NT2/D1 (cell line): ENCODE measurements around the gene FBLN7.
A peak's percentile ranks its signal among the peaks of the same experiment; 100 is the strongest.
"Not testable (repeated sequence)": the region's sequence is repeated elsewhere in the genome, so short reads cannot be mapped to it uniquely, and the experiment has no call there.

Experiments used
- DNase-seq: peaks from one replicate; pipeline ENCODE4 v3.0.0-alpha.2; 2011; ENCODE audit warnings: low read depth, low spot score
- H3K27me3 ChIP-seq: 2 replicates; pipeline ENCODE4 v1.6.0; 2011; ENCODE audit warnings: mild to moderate bottlenecking; ENCODE audit not compliant: insufficient read length, insufficient read depth
- H3K36me3 ChIP-seq: 2 replicates; pipeline ENCODE4 v1.6.1; 2011; ENCODE audit warnings: mild to moderate bottlenecking, low read length, mixed read lengths; ENCODE audit not compliant: insufficient read depth, insufficient read length
- H3K4me1 ChIP-seq: 2 replicates; pipeline ENCODE4 v1.5.1; 2011; ENCODE audit not compliant: insufficient read depth, insufficient read length
- H3K4me3 ChIP-seq: 2 replicates; pipeline ENCODE4 v1.5.1; 2011; ENCODE audit warnings: low read depth; ENCODE audit not compliant: insufficient read length
- H3K9ac ChIP-seq: 2 replicates; pipeline ENCODE4 v1.6.0; 2011; ENCODE audit warnings: low read depth; ENCODE audit not compliant: insufficient read length
- H3K9me3 ChIP-seq: 2 replicates; pipeline ENCODE4 v1.5.1; 2011; ENCODE audit warnings: mild to moderate bottlenecking, low read length; ENCODE audit not compliant: insufficient read depth
- SUZ12 ChIP-seq: IDR thresholded peaks from 2 replicates; pipeline ENCODE4 v1.6.1; 2011; ENCODE audit not compliant: insufficient read length, insufficient read depth; ENCODE audit errors: extremely low read depth
- YY1 ChIP-seq: IDR thresholded peaks from 2 replicates; pipeline ENCODE4 v1.6.1; 2011; ENCODE audit not compliant: insufficient read length, insufficient read depth
- ZNF274 ChIP-seq: IDR thresholded peaks from 2 replicates; pipeline ENCODE4 v1.6.1; 2011; ENCODE audit warnings: mild to moderate bottlenecking, low read depth, low read length

The FBLN7 gene

GRCh38 chr2:112133344-112133743, 4.8 kb upstream of the FBLN7 start:
- no peaks in the 10 kb centered on the region for H3K4me1 ChIP-seq

GRCh38 chr2:112134120-112134519, 4.1 kb upstream of the FBLN7 start:
- no peaks in the 10 kb centered on the region for H3K36me3 ChIP-seq
- no peak overlapping the region for H3K9ac ChIP-seq
- peaks cover 12% of the 10 kb centered on the region; the same call in 1 of the 2 replicates for H3K9me3 ChIP-seq
- H3K4me1 ChIP-seq: no peaks in the 10 kb centered on the region
- peaks cover 35% of the 10 kb centered on the region for H3K27me3 ChIP-seq
- DNase-seq: no peak
- TF ChIP-seq ZNF274: no peak
- no peak for TF ChIP-seq YY1
- H3K4me3 ChIP-seq: no peak overlapping the region

More at GRCh38 chr2:112133344-112133743, 4.8 kb upstream of the FBLN7 start:
- TF ChIP-seq SUZ12 (no peak), YY1 (no peak), ZNF274 (no peak)
- no peak for DNase-seq
- Histone ChIP-seq H3K9ac (no peak overlapping the region), H3K9me3 (peaks cover 15% of the 10 kb centered on the region; the same call in 1 of the 2 replicates), H3K27me3 (peaks cover 27% of the 10 kb centered on the region), H3K36me3 (no peaks in the 10 kb centered on the region), H3K4me3 (no peak overlapping the region)

- Histone ChIP-seq H3K9me3 (peaks cover 12% of the 10 kb centered on the region; the same call in 1 of the 2 replicates), H3K9ac (no peak overlapping the region), H3K4me1 (no peaks in the 10 kb centered on the region), H3K4me3 (no peak overlapping the region), H3K27me3 (peaks cover 52% of the 10 kb centered on the region), H3K36me3 (no peaks in the 10 kb centered on the region)
- TF ChIP-seq SUZ12: no peak
- no peak for TF ChIP-seq ZNF274
- no peak for TF ChIP-seq YY1
- no peak for DNase-seq
Observed at GRCh38 chr2:112136096-112136495, 2.1 kb upstream of the FBLN7 start.

- TF ChIP-seq ZNF274: no peak
- TF ChIP-seq SUZ12: peak; percentile 61
- TF ChIP-seq YY1: no peak
- H3K4me3 ChIP-seq: peak overlapping the region; percentile 59
- H3K27me3 ChIP-seq: peaks cover 66% of the 10 kb centered on the region
- DNase-seq: no peak
- no peaks in the 10 kb centered on the region for H3K4me1 ChIP-seq
- H3K9me3 ChIP-seq: peaks cover 10% of the 10 kb centered on the region; the same call in 1 of the 2 replicates
- H3K9ac ChIP-seq: peak overlapping the region; percentile 29
- H3K36me3 ChIP-seq: no peaks in the 10 kb centered on the region
Observed at GRCh38 chr2:112137516-112138158, 548 bp upstream of the FBLN7 start.

GRCh38 chr2:112139033-112139614, 939 bp downstream of the FBLN7 start:
- H3K36me3 ChIP-seq, H3K4me1 ChIP-seq, H3K9me3 ChIP-seq, H3K9ac ChIP-seq, DNase-seq: not testable (repeated sequence)
- H3K27me3 ChIP-seq: peaks cover 72% of the 10 kb centered on the region
- peak overlapping the region; percentile 59 for H3K4me3 ChIP-seq

- H3K9me3 ChIP-seq, H3K4me1 ChIP-seq, H3K36me3 ChIP-seq, H3K4me3 ChIP-seq, DNase-seq, H3K9ac ChIP-seq: not testable (repeated sequence)
- peaks cover 72% of the 10 kb centered on the region for H3K27me3 ChIP-seq
Observed at GRCh38 chr2:112139661-112140204, 1.5 kb downstream of the FBLN7 start.

- no peaks in the 10 kb centered on the region for H3K9me3 ChIP-seq
- no peaks in the 10 kb centered on the region for H3K4me1 ChIP-seq
- H3K4me3 ChIP-seq: peak overlapping the region; percentile 44
- peaks cover 72% of the 10 kb centered on the region for H3K27me3 ChIP-seq
- H3K9ac ChIP-seq: no peak overlapping the region
- TF ChIP-seq YY1: no peak
- no peaks in the 10 kb centered on the region for H3K36me3 ChIP-seq
- no peak for DNase-seq
Observed at GRCh38 chr2:112140205-112140802, 2.1 kb downstream of the FBLN7 start.
